ENCODE results near the gene RBM4B. TPM values are rescaled to one million over a fixed set of nuclear protein-coding genes. Genes with fewer than 3 reads are reported as not detected.
A peak's percentile ranks its signal among the peaks of the same experiment; 100 is the strongest.
"Not testable (repeated sequence)": the region's sequence is repeated elsewhere in the genome, so short reads cannot be mapped to it uniquely, and the experiment has no call there.

Gene RBM4B
- total and polyA plus RNA-seq, 2 of the 13 experiments (the other 11 are each of a cell fraction or from before 2014, with no cell fraction given): 25.8 to 32.4 TPM

- no peak for TF ChIP-seq PRMT3 (CRISPR knock-in tag; IDR thresholded peaks at IDR 0.05; ENCODE audit: borderline replicate concordance, low read depth)
Measured at GRCh38 chr11:66725114-66725513, 47.4 kb upstream of the RBM4B start (continued).

GRCh38 chr11:66724167-66724566 lies 46.5 kb upstream of the RBM4B start:
- H3K79me2 ChIP-seq (ENCODE audit: insufficient read depth, low read length); intact Hi-C loops (cut with micrococcal nuclease; ENCODE audit: unreplicated experiment); BruUV-seq (replicated peaks); H2AFZ ChIP-seq (ENCODE audit: low read length); H3K27ac ChIP-seq (ENCODE audit: extremely low read length, insufficient read depth, low read length); DNase-seq (ENCODE audit: low spot score); H4K20me1 ChIP-seq (ENCODE audit: insufficient read depth, low read length); H3K36me3 ChIP-seq (replicated peaks in 1 of 2; ENCODE audit: control insufficient read depth in 1 of 2, insufficient read depth in 2 of 2, low read length in 2 of 2); H3K9ac ChIP-seq (ENCODE audit: insufficient read depth, low read depth, low read length); ATAC-seq; H3K9me3 ChIP-seq (ENCODE audit: low read length); H3K4me2 ChIP-seq (ENCODE audit: low read depth, low read length); H3K4me3 ChIP-seq (replicated peaks in 1 of 3; ENCODE audit: insufficient read depth in 1 of 3, low read depth in 2 of 3, low read length in 3 of 3); in situ Hi-C loops (cut with HindIII; ENCODE audit: extremely low pct_ligation_motif_present, low pct_unique_long_range_greater_than_20kb); CTCF ChIA-PET (ENCODE audit: low intra/inter-chr PET ratio, low total read pairs); FAIRE-seq: not testable (repeated sequence)
- 69% methylated on average over 5 of the region's 5 CpGs for WGBS (ENCODE audit: low lambda C conversion rate)
- peaks cover 4 to 41% of the 10 kb centered on the region in 2 experiments for H3K27me3 ChIP-seq (ENCODE audit: control insufficient read depth in 1 of 2, insufficient read depth in 2 of 2, low read length in 2 of 2)
- POLR2A ChIA-PET: interaction anchor here (0.8 to 1.5 kb wide), 2 partner anchors 15 to 86 kb away, joined by 3 read pairs; partner anchors contain the start of gene RBM4
- H3K4me1 ChIP-seq (ENCODE audit: insufficient read depth, low read length): peaks cover 60% of the 10 kb centered on the region

- H3K27me3 ChIP-seq (ENCODE audit: control insufficient read depth in 1 of 2, insufficient read depth in 2 of 2, low read length in 2 of 2): peaks cover 4 to 36% of the 10 kb centered on the region in 2 experiments
- WGBS (ENCODE audit: low lambda C conversion rate): 46% methylated on average over 5 of the region's 5 CpGs
- no peak overlapping the region for H3K9ac ChIP-seq (ENCODE audit: insufficient read depth, low read depth, low read length)
- no peaks in the 10 kb centered on the region for H3K36me3 ChIP-seq (replicated peaks in 1 of 2; ENCODE audit: control insufficient read depth in 1 of 2, insufficient read depth in 2 of 2, low read length in 2 of 2)
- no peak overlapping the region for H3K4me3 ChIP-seq (replicated peaks in 1 of 3; ENCODE audit: insufficient read depth in 1 of 3, low read depth in 2 of 3, low read length in 3 of 3)
- DNase-seq (ENCODE audit: low spot score) (no peak), ATAC-seq (no peak), FAIRE-seq (no peak)
- H3K4me2 ChIP-seq (ENCODE audit: low read depth, low read length): no peak overlapping the region
- no peaks in the 10 kb centered on the region for H3K9me3 ChIP-seq (ENCODE audit: low read length)
- TF ChIP-seq MED8 (CRISPR knock-in tag; IDR thresholded peaks at IDR 0.05; ENCODE audit: insufficient replicate concordance) (no peak), POLR2A (IDR thresholded peaks at IDR 0.05; ENCODE audit: insufficient read depth in 1 of 2, low read depth in 2 of 2, low read length in 2 of 2) (peak in 1 of 2 experiments; percentile 50; a peak in 2 of 4 replicates)
- CTCF ChIA-PET (ENCODE audit: low intra/inter-chr PET ratio, low total read pairs): no interaction called here
- no peak overlapping the region for H2AFZ ChIP-seq (ENCODE audit: low read length)
- H3K79me2 ChIP-seq (ENCODE audit: insufficient read depth, low read length): no peaks in the 10 kb centered on the region
- in situ Hi-C loops (cut with HindIII; ENCODE audit: extremely low pct_ligation_motif_present, low pct_unique_long_range_greater_than_20kb): no loop called here
- no peaks in the 10 kb centered on the region for H4K20me1 ChIP-seq (ENCODE audit: insufficient read depth, low read length)
- POLR2A ChIA-PET: interaction anchor here (0.8 to 1.5 kb wide), 2 partner anchors 15 to 86 kb away, joined by 3 read pairs; partner anchors contain the start of gene RBM4
- H3K4me1 ChIP-seq (ENCODE audit: insufficient read depth, low read length): peaks cover 60% of the 10 kb centered on the region
- no peak overlapping the region for H3K27ac ChIP-seq (ENCODE audit: extremely low read length, insufficient read depth, low read length)
- no TSS peak for BruUV-seq (replicated peaks)
- intact Hi-C loops (cut with micrococcal nuclease; ENCODE audit: unreplicated experiment): no loop called here
Measured at GRCh38 chr11:66723693-66724092, 46.0 kb upstream of the RBM4B start.

Data from HepG2 (cell line).